Activated T-helper 1 cell treated with anti-CD3 and anti-CD28 coated beads, Interleukin-12 subunit alpha, Interleukin-12 subunit beta, Interleukin-2, Interleukin-4 antibody, amounts not matched to agents 30 ng/mL and 10 ng/mL and 1 ng/mL, durations not matched to agents 14 hours and 24 hours and 36 hours (primary cell): ENCODE measurements around the gene ANO2. TPM values are rescaled to one million over a fixed set of nuclear protein-coding genes. Genes with fewer than 3 reads are reported as not detected.

Experiments used
- DNase-seq: peaks from one replicate; pipeline ENCODE4 v3.0.0; 2021; ENCODE audit warnings: low spot score
- H3K27ac Mint-ChIP-seq: one replicate; pipeline ENCODE4 v1.8.0; 2021; ENCODE audit warnings: mild to moderate bottlenecking, mixed read lengths
- H3K27me3 Mint-ChIP-seq: one replicate; pipeline ENCODE4 v1.8.0; 2022; ENCODE audit warnings: mild to moderate bottlenecking, moderate library complexity, mixed read lengths; ENCODE audit not compliant: insufficient read depth
- H3K36me3 Mint-ChIP-seq: one replicate; pipeline ENCODE4 v1.8.0; 2021; ENCODE audit warnings: low read depth, mixed read lengths
- H3K4me1 Mint-ChIP-seq: one replicate; pipeline ENCODE4 v1.8.0; 2021; ENCODE audit warnings: low read depth, mixed read lengths
- H3K4me3 Mint-ChIP-seq: one replicate; pipeline ENCODE4 v1.8.0; 2021; ENCODE audit warnings: mild to moderate bottlenecking, moderate library complexity, mixed read lengths
- H3K9me3 Mint-ChIP-seq: one replicate; pipeline ENCODE4 v1.8.0; 2021; ENCODE audit warnings: mixed read lengths
- intact Hi-C: fragments of 100-400 bp; cut with micrococcal nuclease; formaldehyde crosslinking; loops from one replicate; pipeline ENCODE4 v1.15.1; 2024
- total RNA-seq: library from RNA; stranded (reverse); gene quantifications from 2 replicates; pipeline ENCODE4 v1.2.3, GENCODE V29; 2022

Gene ANO2
- total RNA-seq, 1 donor from 2014 or later: not detected

GRCh38 chr12:5599378-5599777 is 345.7 kb downstream of the ANO2 start:
- Mint-ChIP-seq H3K4me1 (no peaks in the 10 kb centered on the region), H3K27me3 (peaks cover 9% of the 10 kb centered on the region), H3K36me3 (no peaks in the 10 kb centered on the region), H3K27ac (no peak overlapping the region), H3K9me3 (no peaks in the 10 kb centered on the region), H3K4me3 (no peak overlapping the region)
- intact Hi-C loops: no loop called here
- no peak for DNase-seq

GRCh38 chr12:5593998-5594397 is 351.1 kb downstream of the ANO2 start:
- no peak for DNase-seq
- intact Hi-C loops: no loop called here
- Mint-ChIP-seq H3K4me3 (no peak overlapping the region), H3K9me3 (no peaks in the 10 kb centered on the region), H3K4me1 (no peaks in the 10 kb centered on the region), H3K27me3 (peaks cover 7% of the 10 kb centered on the region), H3K27ac (no peak overlapping the region), H3K36me3 (no peaks in the 10 kb centered on the region)

- Mint-ChIP-seq H3K9me3 (no peaks in the 10 kb centered on the region), H3K36me3 (no peaks in the 10 kb centered on the region), H3K4me3 (no peak overlapping the region), H3K4me1 (no peaks in the 10 kb centered on the region), H3K27ac (no peak overlapping the region), H3K27me3 (peaks cover 3% of the 10 kb centered on the region)
- intact Hi-C loops: no loop called here
- no peak for DNase-seq
Measured at GRCh38 chr12:5593086-5593485, 352.0 kb downstream of the ANO2 start.

- H3K27me3 Mint-ChIP-seq: peaks cover 3% of the 10 kb centered on the region
- no peaks in the 10 kb centered on the region for H3K36me3 Mint-ChIP-seq
- no peak overlapping the region for H3K27ac Mint-ChIP-seq
- no peaks in the 10 kb centered on the region for H3K9me3 Mint-ChIP-seq
- intact Hi-C loops: no loop called here
- no peak overlapping the region for H3K4me3 Mint-ChIP-seq
- no peaks in the 10 kb centered on the region for H3K4me1 Mint-ChIP-seq
- DNase-seq: no peak
Measured at GRCh38 chr12:5592310-5592709, 352.7 kb downstream of the ANO2 start.

GRCh38 chr12:5590316-5590715 is 354.7 kb downstream of the ANO2 start:
- no peak overlapping the region for H3K27ac Mint-ChIP-seq
- H3K9me3 Mint-ChIP-seq: no peaks in the 10 kb centered on the region
- H3K36me3 Mint-ChIP-seq: no peaks in the 10 kb centered on the region
- no peak overlapping the region for H3K4me3 Mint-ChIP-seq
- peaks cover 2% of the 10 kb centered on the region for H3K27me3 Mint-ChIP-seq
- no peaks in the 10 kb centered on the region for H3K4me1 Mint-ChIP-seq
- DNase-seq: no peak
- intact Hi-C loops: no loop called here

- H3K36me3 Mint-ChIP-seq: no peaks in the 10 kb centered on the region
- no peaks in the 10 kb centered on the region for H3K9me3 Mint-ChIP-seq
- no peak for DNase-seq
- no peak overlapping the region for H3K27ac Mint-ChIP-seq
- no peaks in the 10 kb centered on the region for H3K4me1 Mint-ChIP-seq
- H3K27me3 Mint-ChIP-seq: peaks cover 2% of the 10 kb centered on the region
- intact Hi-C loops: no loop called here
- no peak overlapping the region for H3K4me3 Mint-ChIP-seq
Measured at GRCh38 chr12:5589054-5589453, 356.0 kb downstream of the ANO2 start.

GRCh38 chr12:5588591-5588990 is 356.5 kb downstream of the ANO2 start:
- intact Hi-C loops: no loop called here
- DNase-seq: no peak
- Mint-ChIP-seq H3K36me3 (no peaks in the 10 kb centered on the region), H3K27ac (no peak overlapping the region), H3K9me3 (no peaks in the 10 kb centered on the region), H3K4me1 (no peaks in the 10 kb centered on the region), H3K27me3 (peaks cover 2% of the 10 kb centered on the region), H3K4me3 (no peak overlapping the region)

GRCh38 chr12:5588176-5588575 is 356.9 kb downstream of the ANO2 start:
- Mint-ChIP-seq H3K9me3 (no peaks in the 10 kb centered on the region), H3K27me3 (peaks cover 2% of the 10 kb centered on the region), H3K36me3 (no peaks in the 10 kb centered on the region), H3K4me3 (no peak overlapping the region), H3K27ac (no peak overlapping the region), H3K4me1 (no peaks in the 10 kb centered on the region)
- intact Hi-C loops: no loop called here
- DNase-seq: no peak

GRCh38 chr12:5587711-5588121 is 357.3 kb downstream of the ANO2 start:
- Mint-ChIP-seq H3K27me3 (peaks cover 2% of the 10 kb centered on the region), H3K36me3 (no peaks in the 10 kb centered on the region), H3K4me3 (no peak overlapping the region), H3K4me1 (no peaks in the 10 kb centered on the region), H3K27ac (no peak overlapping the region), H3K9me3 (no peaks in the 10 kb centered on the region)
- intact Hi-C loops: no loop called here
- no peak for DNase-seq

- H3K9me3 Mint-ChIP-seq: no peaks in the 10 kb centered on the region
- no peaks in the 10 kb centered on the region for H3K4me1 Mint-ChIP-seq
- H3K27ac Mint-ChIP-seq: no peak overlapping the region
- intact Hi-C loops: no loop called here
- no peaks in the 10 kb centered on the region for H3K36me3 Mint-ChIP-seq
- DNase-seq: no peak
- no peak overlapping the region for H3K4me3 Mint-ChIP-seq
- no peaks in the 10 kb centered on the region for H3K27me3 Mint-ChIP-seq
Measured at GRCh38 chr12:5586201-5586600, 358.9 kb downstream of the ANO2 start.

- Mint-ChIP-seq H3K9me3 (no peaks in the 10 kb centered on the region), H3K4me3 (no peak overlapping the region), H3K27me3 (no peaks in the 10 kb centered on the region), H3K4me1 (no peaks in the 10 kb centered on the region), H3K27ac (no peak overlapping the region), H3K36me3 (no peaks in the 10 kb centered on the region)
- intact Hi-C loops: no loop called here
- no peak for DNase-seq
Measured at GRCh38 chr12:5585178-5585577, 359.9 kb downstream of the ANO2 start.

GRCh38 chr12:5584412-5585175 is 360.5 kb downstream of the ANO2 start:
- H3K27me3 Mint-ChIP-seq: no peaks in the 10 kb centered on the region
- no peaks in the 10 kb centered on the region for H3K4me1 Mint-ChIP-seq
- no peaks in the 10 kb centered on the region for H3K9me3 Mint-ChIP-seq
- H3K27ac Mint-ChIP-seq: no peak overlapping the region
- intact Hi-C loops: no loop called here
- no peak for DNase-seq
- H3K36me3 Mint-ChIP-seq: no peaks in the 10 kb centered on the region
- no peak overlapping the region for H3K4me3 Mint-ChIP-seq

GRCh38 chr12:5582541-5582940 is 362.5 kb downstream of the ANO2 start:
- Mint-ChIP-seq H3K27ac (no peak overlapping the region), H3K36me3 (no peaks in the 10 kb centered on the region), H3K4me3 (no peak overlapping the region), H3K9me3 (no peaks in the 10 kb centered on the region), H3K27me3 (no peaks in the 10 kb centered on the region), H3K4me1 (no peaks in the 10 kb centered on the region)
- intact Hi-C loops: no loop called here
- DNase-seq: no peak

GRCh38 chr12:5582018-5582417 is 363.0 kb downstream of the ANO2 start:
- DNase-seq: no peak
- intact Hi-C loops: no loop called here
- Mint-ChIP-seq H3K9me3 (no peaks in the 10 kb centered on the region), H3K4me1 (no peaks in the 10 kb centered on the region), H3K4me3 (no peak overlapping the region), H3K27me3 (no peaks in the 10 kb centered on the region), H3K36me3 (no peaks in the 10 kb centered on the region), H3K27ac (no peak overlapping the region)
